Skeletal muscle satellite cell (primary cell): ENCODE results near the gene TRPC4. TPM values are rescaled to one million over a fixed set of nuclear protein-coding genes. Genes with fewer than 3 reads are reported as not detected.
"Not testable (repeated sequence)": the region's sequence is repeated elsewhere in the genome, so short reads cannot be mapped to it uniquely, and the experiment has no call there.

ENCODE experiments used
- H3K27me3 ChIP-seq: 2 replicates; pipeline ENCODE4 v1.7.0; 2013; ENCODE audit warnings: low read length; ENCODE audit not compliant: control insufficient read depth, insufficient read depth
- H3K36me3 ChIP-seq: 2 replicates; pipeline ENCODE4 v1.7.0; 2013; ENCODE audit warnings: mild to moderate bottlenecking, control low read depth, low read length; ENCODE audit not compliant: insufficient read depth
- H3K4me1 ChIP-seq: 2 replicates; pipeline ENCODE4 v1.7.0; 2013; ENCODE audit warnings: low read length; ENCODE audit not compliant: control insufficient read depth, insufficient read depth
- H3K4me2 ChIP-seq: 2 replicates; pipeline ENCODE4 v1.7.0; 2013; ENCODE audit warnings: mild to moderate bottlenecking, low read length
- H3K4me3 ChIP-seq: 2 replicates; pipeline ENCODE4 v1.7.0; 2013; ENCODE audit warnings: low read length
- H3K9ac ChIP-seq: 2 replicates; pipeline ENCODE4 v1.7.0; 2013; ENCODE audit warnings: mild to moderate bottlenecking, low read depth, low read length, moderate library complexity
- H3K9me3 ChIP-seq: replicated peaks from 2 replicates; pipeline ENCODE4 v1.7.0; 2013; ENCODE audit warnings: mild to moderate bottlenecking, control low read depth, low read length
- small RNA-seq: library from RNA; depleted of rRNA; stranded (forward); fragments of <200 nt; gene quantifications from one replicate; pipeline ENCODE3, GENCODE V24; 2012

The TRPC4 gene

DNA sequence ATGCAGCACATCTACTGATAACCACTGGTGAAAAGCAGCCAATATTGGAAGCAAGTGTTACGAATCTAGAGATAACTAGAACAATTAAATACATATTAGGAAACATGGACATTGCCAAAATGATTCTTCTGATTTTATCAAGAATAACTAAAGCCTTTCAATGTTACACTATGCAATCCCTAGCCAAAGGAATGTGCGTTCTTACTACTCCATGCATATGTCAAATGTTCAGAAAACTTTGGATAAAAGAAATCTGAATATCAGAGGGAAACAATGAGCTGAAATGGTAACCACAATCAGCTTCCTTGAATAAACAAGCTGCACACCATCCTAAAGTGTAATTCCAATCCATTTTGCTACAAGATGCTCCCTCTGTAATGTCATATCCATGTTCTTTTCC, 270.1 kb downstream of the TRPC4 start:
- Histone ChIP-seq H3K4me3 (no peak overlapping the region), H3K36me3 (no peaks in the 10 kb centered on the region), H3K4me2 (peak overlapping the region; percentile 77), H3K9ac (peak overlapping the region; percentile 80), H3K4me1 (peaks cover 37% of the 10 kb centered on the region), H3K27me3 (no peaks in the 10 kb centered on the region), H3K9me3 (no peaks in the 10 kb centered on the region)

DNA sequence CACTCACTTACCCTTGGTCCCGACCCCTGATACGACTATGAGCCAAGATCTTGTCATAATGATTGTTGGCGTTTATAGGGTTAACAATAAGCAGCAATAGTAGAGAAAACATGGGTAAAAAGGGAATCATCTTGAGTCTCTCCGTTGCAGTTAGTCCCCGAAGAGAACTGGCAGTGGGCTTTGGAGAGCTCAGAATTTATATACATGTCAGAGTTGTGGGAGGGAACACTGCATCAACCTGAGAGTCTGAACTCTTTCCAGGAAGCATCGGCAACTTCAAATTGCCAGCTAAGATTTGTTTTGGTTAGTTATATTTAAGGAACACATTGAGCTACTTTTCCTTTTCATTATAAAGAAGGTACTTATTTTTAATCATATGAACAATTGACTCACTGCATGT, 271.0 kb downstream of the TRPC4 start, which contains the start of gene POSTN:
TSS of gene POSTN (minus strand) at position 172 of the 400 bp plus-strand sequence. CDS start at position 130, 42 bp downstream.
- H3K9ac ChIP-seq: peak within 1 kb of the TSS; percentile 80
- peak within 1 kb of the TSS; percentile 77 for H3K4me2 ChIP-seq
- no peaks in the 10 kb centered on the region for H3K27me3 ChIP-seq
- no peaks in the 10 kb centered on the region for H3K9me3 ChIP-seq
- peak within 1 kb of the TSS; percentile 68 for H3K4me3 ChIP-seq
- H3K4me1 ChIP-seq: peaks cover 43% of the 10 kb centered on the region
- H3K36me3 ChIP-seq: no peaks in the 10 kb centered on the region

DNA sequence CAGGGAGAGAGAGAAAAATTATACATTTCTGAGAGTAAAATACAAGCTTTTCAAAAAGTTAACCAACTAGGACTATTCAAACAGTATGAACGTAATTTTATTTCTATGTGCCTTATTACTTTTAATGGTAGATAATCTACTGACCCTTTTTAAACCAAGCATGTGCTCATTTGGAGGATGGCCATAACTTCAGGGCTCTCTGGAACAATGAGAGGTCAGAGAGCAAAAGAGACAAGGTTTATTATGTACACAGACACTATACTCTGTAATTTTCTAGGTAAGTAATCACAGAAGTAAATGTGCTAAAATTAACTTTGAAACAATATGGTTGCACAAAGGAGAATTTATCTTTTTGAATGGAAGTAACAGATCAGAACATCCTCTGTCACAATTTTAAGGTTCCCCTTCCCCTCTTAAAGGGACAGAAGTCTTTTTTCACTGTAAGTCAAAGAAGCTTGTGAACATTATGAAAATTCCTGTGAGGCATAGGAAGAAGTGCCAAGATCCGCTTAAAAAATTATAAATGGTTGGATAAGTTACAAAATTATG, 272.0 kb downstream of the TRPC4 start:
- peak overlapping the region; percentile 80 for H3K9ac ChIP-seq
- H3K4me1 ChIP-seq: peaks cover 41% of the 10 kb centered on the region
- peak overlapping the region; percentile 68 for H3K4me3 ChIP-seq
- no peaks in the 10 kb centered on the region for H3K9me3 ChIP-seq
- no peaks in the 10 kb centered on the region for H3K36me3 ChIP-seq
- peak overlapping the region; percentile 77 for H3K4me2 ChIP-seq
- H3K27me3 ChIP-seq: no peaks in the 10 kb centered on the region

DNA sequence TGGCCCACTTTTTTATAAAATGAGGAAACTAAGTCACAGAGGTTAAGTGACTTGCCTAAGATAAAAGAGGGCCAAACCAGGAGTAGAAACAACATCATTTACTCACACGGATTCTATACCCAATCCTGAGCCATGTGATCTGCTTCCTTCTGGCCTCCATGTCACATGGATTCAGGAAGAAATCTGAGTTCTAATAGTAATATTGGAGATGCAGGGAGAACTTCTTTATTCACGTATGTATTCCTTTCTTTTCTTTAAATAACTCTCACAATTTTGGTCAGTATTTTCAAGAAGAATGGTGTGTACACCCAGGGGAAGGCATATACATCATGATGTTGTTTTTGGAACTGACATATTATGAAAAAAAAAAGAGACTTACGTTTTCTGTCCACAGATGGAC, 272.8 kb downstream of the TRPC4 start:
- Histone ChIP-seq H3K4me2 (peak overlapping the region; percentile 77), H3K27me3 (no peaks in the 10 kb centered on the region), H3K9ac (peak overlapping the region; percentile 80), H3K9me3 (no peaks in the 10 kb centered on the region), H3K36me3 (no peaks in the 10 kb centered on the region), H3K4me3 (peak overlapping the region; percentile 68), H3K4me1 (peaks cover 34% of the 10 kb centered on the region)

DNA sequence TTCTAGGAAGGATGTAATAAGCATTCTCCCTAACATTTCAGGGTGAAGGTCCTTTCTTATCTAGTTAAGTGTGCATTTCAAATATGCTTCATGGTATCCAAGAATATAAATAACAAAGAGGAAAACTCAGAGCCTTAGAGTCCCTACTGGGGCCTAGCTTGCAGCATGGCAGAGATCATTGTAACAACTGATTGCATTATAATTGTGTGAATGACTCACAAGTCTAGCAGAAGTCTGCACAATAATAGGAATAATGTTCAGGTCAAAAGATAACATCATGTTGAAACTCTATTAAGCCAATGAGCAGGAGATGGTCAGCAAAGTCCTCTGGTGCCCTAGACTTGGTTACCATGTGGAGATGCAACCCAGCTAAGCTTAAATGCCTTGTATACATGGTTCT, 274.4 kb downstream of the TRPC4 start:
- Histone ChIP-seq H3K9me3 (no peaks in the 10 kb centered on the region), H3K36me3 (peaks cover 8% of the 10 kb centered on the region), H3K27me3 (no peaks in the 10 kb centered on the region), H3K4me1 (peaks cover 32% of the 10 kb centered on the region), H3K4me3 (no peak overlapping the region), H3K9ac (peak overlapping the region; percentile 7), H3K4me2 (peak overlapping the region; percentile 77)

DNA sequence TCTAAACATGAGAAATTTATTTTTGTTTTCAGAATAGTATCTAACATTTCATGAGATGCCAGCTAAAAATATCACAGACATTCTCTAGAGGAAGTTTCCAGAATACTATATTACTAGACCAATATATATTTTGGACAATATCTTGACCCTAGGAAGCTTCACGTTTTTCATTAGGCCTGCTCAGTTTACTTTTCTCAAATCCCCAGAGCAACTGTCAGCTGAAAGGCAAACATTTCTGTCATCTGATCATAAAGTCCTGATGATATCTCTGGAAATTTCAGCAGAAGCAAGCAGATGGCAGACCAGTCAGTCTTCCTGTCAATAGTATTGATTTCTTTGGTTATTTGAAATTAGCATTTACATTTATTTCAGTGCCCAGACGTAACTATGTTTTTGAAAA, 275.0 kb downstream of the TRPC4 start:
- peaks cover 34% of the 10 kb centered on the region for H3K4me1 ChIP-seq
- no peak overlapping the region for H3K4me3 ChIP-seq
- H3K9ac ChIP-seq: peak overlapping the region; percentile 7
- H3K9me3 ChIP-seq: no peaks in the 10 kb centered on the region
- no peaks in the 10 kb centered on the region for H3K27me3 ChIP-seq
- H3K4me2 ChIP-seq: peak overlapping the region; percentile 77
- H3K36me3 ChIP-seq: peaks cover 8% of the 10 kb centered on the region

DNA sequence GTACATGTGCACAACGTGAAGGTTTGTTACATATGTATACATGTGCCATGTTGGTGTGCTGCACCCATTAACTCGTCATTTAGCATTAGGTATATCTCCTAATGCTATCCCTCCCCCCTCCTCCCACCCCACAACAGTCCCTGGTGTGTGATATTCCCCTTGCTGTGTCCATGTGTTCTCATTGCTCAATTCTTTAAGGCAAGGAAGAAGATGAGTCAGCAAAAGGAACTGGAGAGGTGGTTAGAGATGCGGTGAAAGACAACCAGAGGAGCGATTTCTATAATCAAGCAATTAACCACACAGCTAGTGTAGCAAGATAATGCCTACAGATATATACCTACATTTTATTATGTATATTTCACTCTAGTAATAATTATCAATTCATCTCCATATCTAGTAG, 280.2 kb downstream of the TRPC4 start:
- not testable (repeated sequence) for H3K9ac ChIP-seq, H3K9me3 ChIP-seq, H3K4me3 ChIP-seq, H3K27me3 ChIP-seq, H3K4me2 ChIP-seq
- Histone ChIP-seq H3K36me3 (peaks cover 42% of the 10 kb centered on the region), H3K4me1 (peaks cover 11% of the 10 kb centered on the region)

DNA sequence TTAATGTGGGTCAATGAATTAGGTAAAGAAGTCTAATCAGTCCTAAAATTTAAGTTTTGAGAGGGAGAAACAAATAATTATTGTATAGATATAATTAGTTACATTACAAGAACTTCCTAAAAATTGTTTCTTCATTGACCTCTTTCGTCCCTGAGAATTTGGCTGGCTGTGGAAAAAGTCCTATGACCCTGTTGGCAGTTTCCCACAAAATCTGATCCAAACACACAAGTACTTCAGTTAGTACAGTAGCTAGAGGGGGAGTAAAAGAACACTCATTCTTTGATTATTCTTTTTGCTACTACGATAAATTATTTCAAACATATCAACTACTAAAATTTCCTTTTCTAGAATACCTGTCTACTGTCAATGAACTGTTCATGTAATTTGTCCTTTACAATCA, 282.3 kb downstream of the TRPC4 start:
- no peaks in the 10 kb centered on the region for H3K9me3 ChIP-seq
- H3K36me3 ChIP-seq: peaks cover 51% of the 10 kb centered on the region
- no peak overlapping the region for H3K9ac ChIP-seq
- peaks cover 6% of the 10 kb centered on the region for H3K4me1 ChIP-seq
- H3K4me2 ChIP-seq: no peak overlapping the region
- H3K4me3 ChIP-seq: no peak overlapping the region
- H3K27me3 ChIP-seq: no peaks in the 10 kb centered on the region

Small RNAs within 50 kb of the gene (small RNA-seq; reads per million reads assigned to genes)
- gene RNA5SP26: not detected
